DOHH2 (cell line): Measurements from ENCODE around the gene KDELR3.
A peak's percentile ranks its signal among the peaks of the same experiment; 100 is the strongest.

Source experiments
- H3F3A ChIP-seq: fragments of 200-600 bp; sonication (generic), shearing (Covaris generic); 2 replicates; pipeline ENCODE4 v1.6.0; 2016; ENCODE audit warnings: antibody characterized with exemption, mild to moderate bottlenecking; ENCODE audit not compliant: control insufficient read depth, insufficient read depth
- H3K27ac ChIP-seq: fragments of 200-600 bp; sonication (generic); 2 replicates; pipeline ENCODE4 v1.5.1; 2014; ENCODE audit warnings: low read depth, mild to moderate bottlenecking, low read length, moderate library complexity
- H3K27me3 ChIP-seq: fragments of 200-600 bp; sonication (generic); 2 replicates; pipeline ENCODE4 v1.6.1; 2014; ENCODE audit warnings: mild to moderate bottlenecking, low read length, mixed read lengths; ENCODE audit not compliant: control insufficient read depth
- H3K36me3 ChIP-seq: fragments of 200-600 bp; sonication (generic); 2 replicates; pipeline ENCODE4 v1.6.1; 2014; ENCODE audit warnings: mild to moderate bottlenecking, low read length, moderate library complexity, mixed read lengths; ENCODE audit not compliant: control insufficient read depth
- H3K4me1 ChIP-seq: fragments of 200-600 bp; sonication (generic); 2 replicates; pipeline ENCODE4 v1.6.1; 2014; ENCODE audit warnings: mild to moderate bottlenecking, low read length, mixed read lengths; ENCODE audit not compliant: control insufficient read depth
- H3K4me2 ChIP-seq: fragments of 200-600 bp; sonication (generic); 2 replicates; pipeline ENCODE4 v1.6.0; 2014; ENCODE audit warnings: mild to moderate bottlenecking, low read length, moderate library complexity
- H3K4me3 ChIP-seq: fragments of 200-600 bp; sonication (generic); 2 replicates; pipeline ENCODE4 v1.5.1; 2014; ENCODE audit warnings: mild to moderate bottlenecking, low read length, mixed read lengths
- H3K79me2 ChIP-seq: fragments of 200-600 bp; sonication (generic); 2 replicates; pipeline ENCODE4 v1.6.1; 2014; ENCODE audit warnings: mild to moderate bottlenecking, low read length, mixed read lengths; ENCODE audit not compliant: control insufficient read depth
- H3K9me2 ChIP-seq: fragments of 200-600 bp; sonication (generic); replicated peaks from 2 replicates; pipeline ENCODE4 v1.6.1; 2014; ENCODE audit warnings: mild to moderate bottlenecking, low read length, mixed read lengths; ENCODE audit not compliant: control insufficient read depth
- H3K9me3 ChIP-seq: fragments of 200-600 bp; sonication (generic); 2 replicates; pipeline ENCODE4 v1.6.1; 2014; ENCODE audit warnings: antibody characterized with exemption, low read length, mixed read lengths; ENCODE audit not compliant: control insufficient read depth, insufficient read depth
- H4K20me1 ChIP-seq: fragments of 200-600 bp; sonication (generic); 2 replicates; pipeline ENCODE4 v1.6.0; 2014; ENCODE audit warnings: low read depth, mild to moderate bottlenecking, antibody characterized with exemption, low read length, moderate library complexity; ENCODE audit not compliant: control insufficient read depth, insufficient read depth
- CTCF ChIP-seq: fragments of 200-600 bp; sonication (generic); IDR thresholded peaks from one replicate; pipeline ENCODE4 v1.5.1; 2014; ENCODE audit warnings: antibody characterized with exemption, mild to moderate bottlenecking, low read depth, low read length; ENCODE audit not compliant: poor library complexity, severe bottlenecking
- EZH2phosphoT487 ChIP-seq: fragments of 200-600 bp; sonication (generic); IDR thresholded peaks from 2 replicates; pipeline ENCODE4 v1.6.1; 2017; ENCODE audit warnings: borderline replicate concordance, mild to moderate bottlenecking, antibody characterized with exemption, low read length, moderate library complexity, mixed read lengths

KDELR3 gene

GRCh38 chr22:38461057-38461413 is 6.9 kb upstream of the KDELR3 start:
- H3K27me3 ChIP-seq: peaks cover 77% of the 10 kb centered on the region
- peaks cover 23% of the 10 kb centered on the region for H3K4me1 ChIP-seq
- no peaks in the 10 kb centered on the region for H3K79me2 ChIP-seq
- no peaks in the 10 kb centered on the region for H3K36me3 ChIP-seq
- no peaks in the 10 kb centered on the region for H3K9me3 ChIP-seq
- no peaks in the 10 kb centered on the region for H3K9me2 ChIP-seq
- no peak overlapping the region for H3K27ac ChIP-seq
- H3F3A ChIP-seq: no peaks in the 10 kb centered on the region
- peak overlapping the region; percentile 38 for H3K4me2 ChIP-seq
- TF ChIP-seq EZH2phosphoT487 (no peak), CTCF (no peak)
- no peak overlapping the region; the same call in 1 of the 2 replicates for H3K4me3 ChIP-seq
- no peaks in the 10 kb centered on the region for H4K20me1 ChIP-seq

- Histone ChIP-seq H3K79me2 (no peaks in the 10 kb centered on the region), H3K4me3 (no peak overlapping the region; the same call in 1 of the 2 replicates), H3K4me2 (peak overlapping the region; percentile 38), H3K27ac (no peak overlapping the region), H3K36me3 (no peaks in the 10 kb centered on the region), H3K27me3 (peaks cover 76% of the 10 kb centered on the region), H3K9me3 (no peaks in the 10 kb centered on the region), H3K4me1 (peaks cover 19% of the 10 kb centered on the region), H4K20me1 (no peaks in the 10 kb centered on the region), H3K9me2 (no peaks in the 10 kb centered on the region), H3F3A (no peaks in the 10 kb centered on the region)
- TF ChIP-seq EZH2phosphoT487 (no peak), CTCF (no peak)
These were observed 6.3 kb upstream of the KDELR3 start for GRCh38 chr22:38461414-38462081.

GRCh38 chr22:38462960-38463784 is 4.7 kb upstream of the KDELR3 start:
- Histone ChIP-seq H3K9me3 (no peaks in the 10 kb centered on the region), H3F3A (no peaks in the 10 kb centered on the region), H3K4me2 (peak overlapping the region; percentile 35; the same call in 1 of the 2 replicates), H3K9me2 (no peaks in the 10 kb centered on the region), H4K20me1 (no peaks in the 10 kb centered on the region), H3K4me3 (peak overlapping the region; percentile 20; the same call in 1 of the 2 replicates), H3K27ac (no peak overlapping the region), H3K79me2 (no peaks in the 10 kb centered on the region), H3K27me3 (peaks cover 80% of the 10 kb centered on the region), H3K36me3 (no peaks in the 10 kb centered on the region), H3K4me1 (peaks cover 19% of the 10 kb centered on the region)
- no peak for TF ChIP-seq CTCF
- TF ChIP-seq EZH2phosphoT487: no peak
